Measurements from ENCODE around the gene TDRD9. TPM values are rescaled to one million over a fixed set of nuclear protein-coding genes. Genes with fewer than 3 reads are reported as not detected.

The TDRD9 gene
- total RNA-seq, 6 experiments from 2014 or later: 0.31 to 0.86 (median 0.43) TPM; not detected in 1

DNA sequence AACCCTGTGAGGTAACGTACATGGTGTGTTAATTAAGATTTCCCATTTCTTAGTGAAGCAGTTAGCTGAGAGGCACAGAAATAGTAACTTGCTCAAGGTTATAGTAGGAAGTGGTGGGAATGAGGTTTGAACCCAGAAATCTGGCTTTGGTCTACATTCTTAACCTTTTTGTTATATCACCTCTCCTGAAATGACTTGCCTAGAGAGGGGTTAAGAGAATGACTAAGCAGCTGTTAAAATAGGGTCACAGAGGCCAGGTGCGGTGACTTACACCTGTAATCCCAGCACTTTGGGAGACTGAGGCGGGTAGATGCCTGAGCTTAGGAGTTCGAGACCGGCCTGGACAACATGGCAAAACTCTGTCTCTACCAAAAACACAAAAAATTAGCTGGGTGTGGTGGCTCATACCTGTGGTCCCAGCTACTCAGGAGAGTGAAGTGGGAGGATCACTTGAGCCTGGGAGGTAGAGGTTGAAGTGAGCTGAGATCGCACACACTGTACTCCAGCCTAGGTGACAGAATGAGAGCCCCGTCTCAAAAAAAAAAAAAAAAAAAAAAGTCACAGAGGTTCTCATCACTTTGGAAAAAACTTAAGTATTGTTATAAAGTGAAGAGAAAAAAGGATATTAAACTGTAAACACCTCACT lies 71.7 kb downstream of the TDRD9 start:
- DNase-seq (no peak), ATAC-seq (no peak)
- no peak overlapping the region for H3K4me3 ChIP-seq
- no peaks in the 10 kb centered on the region for H3K4me1 ChIP-seq
- H3K36me3 ChIP-seq: no peaks in the 10 kb centered on the region
- TF ChIP-seq POLR2A (IDR thresholded peaks at IDR 0.05): no peak
- TF ChIP-seq, protein P1, sequence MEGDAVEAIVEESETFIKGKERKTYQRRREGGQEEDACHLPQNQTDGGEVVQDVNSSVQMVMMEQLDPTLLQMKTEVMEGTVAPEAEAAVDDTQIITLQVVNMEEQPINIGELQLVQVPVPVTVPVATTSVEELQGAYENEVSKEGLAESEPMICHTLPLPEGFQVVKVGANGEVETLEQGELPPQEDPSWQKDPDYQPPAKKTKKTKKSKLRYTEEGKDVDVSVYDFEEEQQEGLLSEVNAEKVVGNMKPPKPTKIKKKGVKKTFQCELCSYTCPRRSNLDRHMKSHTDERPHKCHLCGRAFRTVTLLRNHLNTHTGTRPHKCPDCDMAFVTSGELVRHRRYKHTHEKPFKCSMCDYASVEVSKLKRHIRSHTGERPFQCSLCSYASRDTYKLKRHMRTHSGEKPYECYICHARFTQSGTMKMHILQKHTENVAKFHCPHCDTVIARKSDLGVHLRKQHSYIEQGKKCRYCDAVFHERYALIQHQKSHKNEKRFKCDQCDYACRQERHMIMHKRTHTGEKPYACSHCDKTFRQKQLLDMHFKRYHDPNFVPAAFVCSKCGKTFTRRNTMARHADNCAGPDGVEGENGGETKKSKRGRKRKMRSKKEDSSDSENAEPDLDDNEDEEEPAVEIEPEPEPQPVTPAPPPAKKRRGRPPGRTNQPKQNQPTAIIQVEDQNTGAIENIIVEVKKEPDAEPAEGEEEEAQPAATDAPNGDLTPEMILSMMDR (IDR thresholded peaks at IDR 0.05): no peak
- no peaks in the 10 kb centered on the region for H3K9me3 ChIP-seq
- H3K27me3 ChIP-seq: no peaks in the 10 kb centered on the region
- intact Hi-C loops (cut with DNase I): no loop called here
- 87% methylated on average over 6 of the region's 7 CpGs for WGBS (ENCODE audit: insufficient coverage, low coverage, low lambda C conversion rate, missing lambda C conversion rate)
- H3K27ac ChIP-seq: no peak overlapping the region

DNA sequence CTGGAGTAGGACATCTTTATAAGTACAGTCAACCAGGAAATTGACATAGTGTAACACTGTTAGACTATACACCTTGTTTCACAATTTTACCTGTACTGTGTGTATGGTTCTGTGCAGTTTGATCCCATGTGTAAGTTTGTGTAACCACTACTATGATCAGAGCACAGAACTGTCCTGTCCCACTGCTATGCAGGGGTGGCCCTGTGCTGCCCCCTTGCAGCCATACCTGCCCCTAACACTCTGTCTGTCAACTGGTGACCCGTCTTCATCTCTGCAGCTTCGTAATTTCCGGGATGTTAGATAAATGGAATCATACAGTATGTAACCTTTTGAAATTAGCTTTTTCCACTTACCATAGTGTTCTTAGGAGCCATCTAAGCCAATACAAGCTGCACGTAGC lies 72.7 kb downstream of the TDRD9 start:
- Histone ChIP-seq H3K36me3 (no peaks in the 10 kb centered on the region), H3K4me1 (no peaks in the 10 kb centered on the region), H3K27ac (no peak overlapping the region), H3K4me3 (no peak overlapping the region), H3K27me3 (no peaks in the 10 kb centered on the region), H3K9me3 (no peaks in the 10 kb centered on the region)
- WGBS (ENCODE audit: insufficient coverage, low coverage, low lambda C conversion rate, missing lambda C conversion rate): 44% methylated on average over 4 of the region's 4 CpGs
- TF ChIP-seq, protein P1 (IDR thresholded peaks at IDR 0.05): no peak
- no peak for TF ChIP-seq POLR2A (IDR thresholded peaks at IDR 0.05)
- ATAC-seq (peak in 1 of 4 donors; percentile 22), DNase-seq (no peak)
- intact Hi-C loops (cut with DNase I): no loop called here

DNA sequence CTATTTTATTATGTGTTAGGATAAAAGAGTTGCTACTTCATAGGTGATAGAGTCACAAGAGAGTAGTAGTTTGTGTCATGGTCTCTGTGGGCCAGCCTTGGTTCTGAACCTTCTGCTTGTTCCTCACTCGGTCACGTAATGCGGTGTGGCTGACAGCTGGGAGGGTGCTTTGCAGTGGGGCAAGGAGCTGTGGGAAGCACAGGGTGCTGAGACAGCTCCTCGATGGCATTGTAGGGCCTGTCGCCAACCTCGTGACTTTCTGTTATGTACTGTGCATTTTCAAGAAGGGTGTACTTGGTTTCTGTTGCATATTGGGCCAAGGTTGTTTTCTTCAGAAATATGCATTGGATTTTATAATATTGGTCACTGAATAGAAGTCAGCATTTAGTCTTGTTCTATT lies 75.4 kb downstream of the TDRD9 start:
- H3K4me1 ChIP-seq: no peaks in the 10 kb centered on the region
- H3K36me3 ChIP-seq: no peaks in the 10 kb centered on the region
- no peak overlapping the region for H3K27ac ChIP-seq
- ATAC-seq: no peak
- intact Hi-C loops (cut with DNase I): no loop called here
- no peaks in the 10 kb centered on the region for H3K27me3 ChIP-seq
- WGBS (ENCODE audit: insufficient coverage, low coverage, low lambda C conversion rate, missing lambda C conversion rate): 80% methylated on average over 1 of the region's 6 CpGs
- DNase-seq: no peak
- H3K4me3 ChIP-seq: no peak overlapping the region
- no peaks in the 10 kb centered on the region for H3K9me3 ChIP-seq
- TF ChIP-seq, protein P1 (IDR thresholded peaks at IDR 0.05): no peak
- no peak for TF ChIP-seq POLR2A (IDR thresholded peaks at IDR 0.05)

DNA sequence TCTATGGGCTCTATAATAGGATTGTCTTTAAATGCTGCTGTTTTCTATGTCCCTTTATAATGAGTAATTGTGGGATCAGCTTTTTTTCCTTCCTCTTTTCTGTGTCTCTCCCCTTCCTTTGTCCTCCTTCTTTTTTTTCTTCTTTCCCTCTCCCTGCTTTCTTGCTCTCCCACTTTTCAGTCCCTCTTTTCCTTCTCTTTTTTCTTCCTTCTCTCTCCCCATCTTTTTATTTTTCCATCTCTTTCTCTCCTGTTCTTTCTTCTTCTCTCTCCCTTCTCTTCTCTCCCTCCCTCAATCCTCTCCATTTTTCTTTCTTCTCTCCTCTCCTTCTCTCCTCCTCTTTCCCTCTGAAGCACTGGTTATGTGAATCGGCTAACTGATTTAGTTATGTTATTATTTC lies 76.6 kb downstream of the TDRD9 start:
- WGBS (ENCODE audit: insufficient coverage, low coverage, low lambda C conversion rate, missing lambda C conversion rate): 85% methylated on average over 1 of the region's 1 CpG
- H3K27ac ChIP-seq: no peak overlapping the region
- no peaks in the 10 kb centered on the region for H3K4me1 ChIP-seq
- no peaks in the 10 kb centered on the region for H3K36me3 ChIP-seq
- no peak for TF ChIP-seq POLR2A (IDR thresholded peaks at IDR 0.05)
- TF ChIP-seq, protein P1 (IDR thresholded peaks at IDR 0.05): no peak
- no peak overlapping the region for H3K4me3 ChIP-seq
- H3K27me3 ChIP-seq: no peaks in the 10 kb centered on the region
- H3K9me3 ChIP-seq: no peaks in the 10 kb centered on the region
- intact Hi-C loops (cut with DNase I): no loop called here
- no peak for ATAC-seq
- no peak for DNase-seq
